B cell (primary cell): ENCODE measurements around the gene ARL3. TPM values are rescaled to one million over a fixed set of nuclear protein-coding genes. Genes with fewer than 3 reads are reported as not detected.

Experiments used
- ATAC-seq: fragments of 200-7000 bp; cut with Tn5 transposase; one replicate; pipeline ENCODE4 v1.10.0; 2021; ENCODE audit warnings: low read depth, mild to moderate bottlenecking, moderate number of reproducible peaks, moderate library complexity
- CTCF ChIA-PET: fragments of 350-600 bp; sonication (Branson Sonifier 250); formaldehyde crosslinking; loops from one replicate; lab custom pipeline; 2021; ENCODE audit warnings: antibody characterized with exemption, inconsistent platforms; lab: Charles Lee
- POLR2A ChIA-PET: fragments of 350-600 bp; sonication (Branson Sonifier 250); formaldehyde crosslinking; loops from one replicate; lab custom pipeline; 2021; ENCODE audit warnings: antibody characterized with exemption; lab: Charles Lee
- DNase-seq: peaks from one replicate; pipeline ENCODE4 v3.0.0; 2013
- H2AFZ ChIP-seq: 2 replicates; pipeline ENCODE4 v1.6.1; 2012; ENCODE audit warnings: mild to moderate bottlenecking, low read depth, low read length; ENCODE audit not compliant: insufficient read depth, poor library complexity, severe bottlenecking
- H3K27ac ChIP-seq, 2 donors: 1 replicate in 1 of 2; 2 replicates in 1 of 2; pipeline ENCODE4 v1.5.1; 2012 to 2013; ENCODE audit warnings: low read length in 2 of 2, mild to moderate bottlenecking in 2 of 2, moderate library complexity in 1 of 2
- H3K27me3 ChIP-seq, 4 experiments: fragments of 200-600 bp in 1 of 4; sonication (generic) in 1 of 4; replicated peaks in 1 of 4; 1 replicate in 2 of 4; 2 replicates in 2 of 4; pipeline versions ENCODE4 v1.6.1 to v1.7.0; 2013 to 2016; ENCODE audit warnings: low read length in 3 of 4, mild to moderate bottlenecking in 2 of 4, mixed read lengths in 1 of 4, moderate library complexity in 1 of 4; ENCODE audit not compliant: insufficient read depth in 4 of 4, control insufficient read depth in 3 of 4; ENCODE audit errors: control extremely low read depth in 1 of 4
- H3K36me3 ChIP-seq, 2 experiments: replicated peaks in 1 of 2; 1 replicate in 1 of 2; 2 replicates in 1 of 2; pipeline versions ENCODE4 v1.6.1 to v1.7.1; 2013; ENCODE audit warnings: low read length in 1 of 2; ENCODE audit not compliant: insufficient read depth in 2 of 2, control insufficient read depth in 1 of 2; ENCODE audit errors: control extremely low read depth in 1 of 2, extremely low read depth in 1 of 2
- H3K4me1 ChIP-seq, 2 donors: fragments of 200-600 bp in 1 of 2; sonication (generic) in 1 of 2; 1 replicate in 1 of 2; 2 replicates in 1 of 2; pipeline versions ENCODE4 v1.5.1 to v1.6.1; 2013 to 2017; ENCODE audit warnings: low read length in 2 of 2; ENCODE audit not compliant: control insufficient read depth in 2 of 2, insufficient read depth in 2 of 2
- H3K4me2 ChIP-seq: replicated peaks from 2 replicates; pipeline ENCODE3; 2012; ENCODE audit warnings: mild to moderate bottlenecking, low read depth, low read length; ENCODE audit not compliant: poor library complexity, severe bottlenecking
- H3K4me3 ChIP-seq, 5 experiments: fragments of 200-600 bp in 1 of 5; sonication (generic) in 1 of 5; 1 replicate in 3 of 5; 2 replicates in 2 of 5; pipeline versions ENCODE4 v1.5.1 to v1.7.0; 2011 to 2016; ENCODE audit warnings: low read length in 4 of 5, mild to moderate bottlenecking in 4 of 5, low read depth in 2 of 5, control low read depth in 1 of 5, moderate library complexity in 1 of 5; ENCODE audit not compliant: insufficient read depth in 1 of 5; ENCODE audit errors: control extremely low read depth in 1 of 5, extremely low read depth in 1 of 5
- H3K79me2 ChIP-seq: fragments of 200-600 bp; sonication (generic); one replicate; pipeline ENCODE4 v1.6.0; 2016; ENCODE audit warnings: low read length; ENCODE audit not compliant: control insufficient read depth, insufficient read depth
- H3K9ac ChIP-seq: fragments of 200-600 bp; sonication (generic); 2 replicates; pipeline ENCODE4 v1.6.1; 2017; ENCODE audit warnings: mild to moderate bottlenecking, low read length, moderate library complexity
- H3K9me3 ChIP-seq, 3 donors: one replicate each; pipeline versions ENCODE4 v1.6.1 to v1.7.1; 2013; ENCODE audit warnings: low read length in 2 of 3; ENCODE audit not compliant: control insufficient read depth in 2 of 3, insufficient read depth in 1 of 3; ENCODE audit errors: control extremely low read depth in 1 of 3
- H4K20me1 ChIP-seq: 2 replicates; pipeline ENCODE4 v1.6.0; 2012; ENCODE audit warnings: mild to moderate bottlenecking, low read length; ENCODE audit not compliant: insufficient read depth, control insufficient read depth, poor library complexity, severe bottlenecking
- H3K27ac Mint-ChIP-seq: one replicate; pipeline ENCODE4 v1.8.0; 2021; ENCODE audit warnings: mixed read lengths
- H3K27me3 Mint-ChIP-seq: one replicate; pipeline ENCODE4 v1.8.0; 2021; ENCODE audit warnings: mixed read lengths
- H3K4me1 Mint-ChIP-seq: one replicate; pipeline ENCODE4 v1.8.0; 2021; ENCODE audit warnings: mixed read lengths
- H3K4me3 Mint-ChIP-seq: one replicate; pipeline ENCODE4 v1.8.0; 2021; ENCODE audit warnings: mixed read lengths
- H3K9me3 Mint-ChIP-seq: one replicate; pipeline ENCODE4 v1.8.0; 2022; ENCODE audit warnings: mixed read lengths; ENCODE audit not compliant: insufficient read depth
- CTCF ChIP-seq: fragments of 200-600 bp; IDR thresholded peaks from one replicate; pipeline ENCODE4 v1.8.0; 2022; ENCODE audit warnings: antibody characterized with exemption, mild to moderate bottlenecking
- EZH2 ChIP-seq: IDR thresholded peaks from 2 replicates; pipeline ENCODE4 v1.6.1; 2012; ENCODE audit warnings: borderline replicate concordance, low read depth, mild to moderate bottlenecking, moderate library complexity, low read length; ENCODE audit not compliant: insufficient read depth, poor library complexity, severe bottlenecking
- WGBS: methylation state at CpG from one replicate; pipeline ENCODE4 v1.1.5; 2013; ENCODE audit warnings: missing lambda C conversion rate; ENCODE audit not compliant: insufficient coverage; 5-methylcytosine and 5-hydroxymethylcytosine counted together
- intact Hi-C: fragments of 100-400 bp; cut with micrococcal nuclease; formaldehyde crosslinking; loops from one replicate; pipeline ENCODE4 v1.10.0; 2022
- polyA plus RNA-seq: library from polyadenylated mRNA; depleted of rRNA; stranded (reverse); fragments of >200 nt; gene quantifications from 2 replicates; pipeline ENCODE4 v1.2.3, GENCODE V29; 2012
- total RNA-seq, 2 donors: library from RNA; stranded (reverse); fragments of 120-200 nt in 1 of 2; gene quantifications; 1 replicate in 1 of 2; 2 replicates in 1 of 2; pipeline versions ENCODE4 v1.2.3 to v1.2.4, GENCODE V29; 2013 to 2022

ARL3 gene
- total and polyA plus RNA-seq, 2 donors (not counting 1 experiment from before 2014, with no cell fraction given): 0.91 to 5.5 TPM

DNA sequence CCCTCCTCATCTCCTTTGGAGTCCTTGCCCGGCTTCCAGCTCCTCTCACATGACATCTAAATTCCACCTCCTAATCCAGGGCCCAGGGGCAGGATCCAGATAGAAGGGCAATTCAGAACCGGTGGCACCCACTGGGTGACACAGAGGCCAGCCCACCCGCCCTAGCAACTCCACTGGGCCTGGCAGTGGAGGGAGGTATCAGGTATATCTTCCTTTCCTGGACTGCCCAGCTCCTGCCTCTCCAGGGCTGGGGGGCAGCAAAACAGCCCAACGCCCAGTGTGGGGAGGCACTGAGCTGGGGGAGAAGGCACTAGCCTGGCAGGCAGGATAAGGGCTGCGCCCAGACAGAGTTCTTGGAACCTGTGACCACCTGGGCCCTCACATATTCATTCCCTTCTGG is 80.3 kb downstream of the ARL3 start:
- DNase-seq (no peak), ATAC-seq (no peak)
- H3K4me3 ChIP-seq: no peak overlapping the region
- no peaks in the 10 kb centered on the region for H4K20me1 ChIP-seq
- TF ChIP-seq CTCF (no peak), EZH2 (no peak)
- peaks cover 0 to 3% of the 10 kb centered on the region in 2 experiments for H3K36me3 ChIP-seq
- no peak overlapping the region for H2AFZ ChIP-seq
- H3K27ac Mint-ChIP-seq: no peak overlapping the region
- H3K4me1 Mint-ChIP-seq: peaks cover 12% of the 10 kb centered on the region
- H3K79me2 ChIP-seq: no peaks in the 10 kb centered on the region
- no peak overlapping the region for H3K9ac ChIP-seq
- H3K27me3 ChIP-seq: no peaks in the 10 kb centered on the region
- peaks cover 10 to 16% of the 10 kb centered on the region in 2 donors for H3K4me1 ChIP-seq
- H3K9me3 Mint-ChIP-seq: no peaks in the 10 kb centered on the region
- H3K4me3 Mint-ChIP-seq: no peak overlapping the region
- no peaks in the 10 kb centered on the region for H3K9me3 ChIP-seq
- CTCF ChIA-PET: no interaction called here
- POLR2A ChIA-PET: no interaction called here
- 100% methylated on average over 2 of the region's 5 CpGs for WGBS
- no peaks in the 10 kb centered on the region for H3K27me3 Mint-ChIP-seq
- H3K4me2 ChIP-seq: no peak overlapping the region
- no peak overlapping the region for H3K27ac ChIP-seq
- intact Hi-C loops: no loop called here

GRCh38 chr10:102633287-102633686 is 80.9 kb downstream of the ARL3 start:
- H3K27ac ChIP-seq: no peak overlapping the region
- no peak overlapping the region for H3K9ac ChIP-seq
- DNase-seq (no peak), ATAC-seq (no peak)
- ChIA-PET CTCF (no interaction called here), POLR2A (interaction anchor here (0.6 kb wide), 1 partner anchor 9 kb away, joined by 4 read pairs; no protein-coding TSS in a partner anchor)
- H3K4me1 ChIP-seq: peaks cover 10 to 16% of the 10 kb centered on the region in 2 donors
- H3K4me3 Mint-ChIP-seq: no peak overlapping the region
- no peaks in the 10 kb centered on the region for H4K20me1 ChIP-seq
- H3K9me3 ChIP-seq: no peaks in the 10 kb centered on the region
- intact Hi-C loops: no loop called here
- no peak overlapping the region for H3K4me3 ChIP-seq
- no peak overlapping the region for H2AFZ ChIP-seq
- H3K27me3 Mint-ChIP-seq: no peaks in the 10 kb centered on the region
- H3K9me3 Mint-ChIP-seq: no peaks in the 10 kb centered on the region
- H3K27ac Mint-ChIP-seq: peak overlapping the region; percentile 67
- TF ChIP-seq CTCF (no peak), EZH2 (no peak)
- peaks cover 0 to 3% of the 10 kb centered on the region in 2 experiments for H3K36me3 ChIP-seq
- H3K27me3 ChIP-seq: no peaks in the 10 kb centered on the region
- peaks cover 12% of the 10 kb centered on the region for H3K4me1 Mint-ChIP-seq
- no peaks in the 10 kb centered on the region for H3K79me2 ChIP-seq
- WGBS: 12% methylated on average over 3 of the region's 6 CpGs
- no peak overlapping the region for H3K4me2 ChIP-seq
